NCI-H146 treated with DMSO at 0.1 percent for 48 hours (cell line): ENCODE results near the gene SPDYE18.
"Not testable (repeated sequence)": the region's sequence is repeated elsewhere in the genome, so short reads cannot be mapped to it uniquely, and the experiment has no call there.

ENCODE experiments used
- DNase-seq: peaks from one replicate; lab custom pipeline; 2025; ENCODE audit not compliant: unreplicated experiment; lab: John Stamatoyannopoulos, UW

The SPDYE18 gene

GRCh38 chr7:77006127-77007110 lies 55.9 kb downstream of the SPDYE18 start:
- DNase-seq, result not testable (repeated sequence)

DNA sequence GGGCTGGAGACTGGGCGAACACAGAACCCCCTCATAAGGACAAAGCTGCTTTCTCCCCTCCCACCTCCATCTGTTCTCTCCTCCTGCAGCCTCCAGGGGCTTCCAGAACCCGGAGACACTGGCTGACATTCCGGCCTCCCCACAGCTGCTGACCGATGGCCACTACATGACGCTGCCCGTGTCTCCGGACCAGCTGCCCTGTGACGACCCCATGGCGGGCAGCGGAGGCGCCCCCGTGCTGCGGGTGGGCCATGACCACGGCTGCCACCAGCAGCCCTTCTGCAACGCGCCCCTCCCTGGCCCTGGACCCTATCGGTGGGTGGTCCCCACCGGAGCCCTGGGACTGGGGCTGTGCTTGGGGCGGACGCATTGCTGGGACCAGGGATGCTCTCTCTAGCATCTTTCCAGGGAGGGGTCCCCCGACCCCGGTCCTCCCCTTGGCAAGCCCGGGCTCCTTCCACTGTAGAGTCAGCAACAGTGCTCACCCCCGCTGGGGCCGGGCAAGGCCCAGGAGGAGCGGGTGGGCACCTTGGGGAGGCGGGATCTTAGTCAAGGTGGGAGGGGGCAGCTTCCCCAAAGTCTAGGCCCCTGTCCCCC lies 56.8 kb downstream of the SPDYE18 start:
- DNase-seq, result not testable (repeated sequence)

DNA sequence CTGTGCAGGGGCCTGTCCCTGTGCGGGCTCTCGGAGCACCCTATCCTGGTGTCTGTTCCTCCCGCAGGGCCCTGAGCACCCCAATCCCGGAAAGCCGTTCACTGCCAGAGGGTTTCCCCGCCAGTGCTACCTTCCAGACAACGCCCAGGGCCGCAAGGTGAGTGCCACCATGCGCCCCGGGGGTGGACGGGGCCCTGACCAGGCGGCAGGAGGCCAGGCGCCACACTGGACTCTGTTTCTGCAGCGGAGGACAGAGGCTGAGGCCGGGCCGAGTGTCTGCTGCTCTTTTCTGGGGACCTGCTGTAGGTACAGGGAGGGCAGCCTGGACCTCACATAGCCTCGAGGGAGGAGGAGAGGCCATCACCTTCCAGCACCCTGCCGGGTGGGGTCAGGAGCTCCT lies 58.2 kb downstream of the SPDYE18 start:
- DNase-seq, result not testable (repeated sequence)

DNA sequence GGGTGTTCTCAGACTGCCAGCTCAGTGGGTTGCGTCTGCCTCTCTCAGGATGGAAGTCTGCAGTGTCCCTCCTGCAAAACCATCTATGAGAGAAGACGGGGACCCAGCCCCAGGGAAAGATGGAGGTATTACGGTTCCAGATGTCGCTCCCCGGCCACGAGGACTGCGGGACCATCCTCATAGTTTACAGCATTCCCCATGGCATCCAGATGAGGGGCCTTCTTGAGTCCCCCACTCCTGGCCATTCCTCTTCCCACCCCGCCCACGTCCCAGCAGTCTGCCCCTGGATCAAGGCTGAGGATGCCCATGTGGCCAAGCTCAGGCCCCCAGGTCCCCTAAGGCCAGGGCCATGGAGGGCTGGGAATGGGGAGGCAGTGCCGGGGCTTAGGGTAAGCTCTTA lies 59.1 kb downstream of the SPDYE18 start:
- not testable (repeated sequence) for DNase-seq

DNA sequence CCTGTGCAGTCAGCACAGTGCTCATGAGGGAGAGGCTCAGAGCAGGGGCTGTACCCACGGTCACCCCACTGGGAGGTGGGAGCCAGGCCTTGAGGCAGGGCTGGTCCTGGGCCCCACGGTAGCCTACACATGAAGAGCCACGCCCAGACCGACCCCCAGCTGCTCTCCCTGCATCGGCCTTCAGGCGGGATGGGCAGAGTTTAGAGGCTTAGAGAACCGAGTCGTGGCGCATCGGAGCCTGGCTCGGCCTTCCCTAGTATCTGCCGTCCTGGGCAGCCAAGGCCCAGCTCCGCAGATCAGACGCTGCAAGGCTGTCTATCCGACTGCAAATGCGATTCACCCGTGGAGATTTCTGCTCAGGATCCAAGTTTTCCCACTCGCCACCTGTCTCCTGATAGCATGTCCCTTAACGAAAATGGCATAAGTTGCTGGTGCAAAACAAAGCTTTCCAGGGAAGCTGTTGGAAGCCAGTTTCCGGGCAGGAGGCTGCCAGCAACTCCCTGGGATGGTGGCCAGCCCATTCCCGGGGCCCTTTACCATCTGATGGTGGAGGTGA lies 59.6 kb downstream of the SPDYE18 start:
- DNase-seq, result not testable (repeated sequence)

DNA sequence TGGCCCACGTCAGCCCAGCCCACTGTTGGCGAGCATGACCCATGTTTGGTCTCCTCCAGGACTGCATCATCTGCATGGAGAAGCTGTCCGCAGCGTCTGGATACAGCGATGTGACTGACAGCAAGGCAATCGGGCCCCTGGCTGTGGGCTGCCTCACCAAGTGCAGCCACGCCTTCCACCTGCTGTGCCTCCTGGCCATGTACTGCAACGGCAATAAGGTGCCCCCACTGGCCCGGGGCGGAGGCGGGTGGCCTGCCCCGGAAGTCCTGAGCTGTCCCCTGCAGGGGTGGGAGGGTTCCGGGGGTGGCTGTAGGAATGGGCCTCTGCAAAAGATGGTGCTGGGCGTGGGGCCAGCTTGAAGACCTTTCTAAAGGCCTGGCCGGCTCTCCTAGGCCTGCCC lies 60.3 kb downstream of the SPDYE18 start:
- not testable (repeated sequence) for DNase-seq
